Stomach (tissue), 4 donors: ENCODE data around the gene CNN1.

Experiments
- EP300 ChIP-seq: sonication (generic); formaldehyde crosslinking; IDR thresholded peaks from one replicate; pipeline ENCODE4 v1.6.1; 2017; ENCODE audit warnings: antibody characterized with exemption
- POLR2A ChIP-seq, 4 donors: fragments of 450-650 bp; IDR thresholded peaks; one replicate each; pipeline ENCODE4 v1.6.1; 2016; ENCODE audit warnings: antibody characterized with exemption in 4 of 4, control low read depth in 2 of 4, mild to moderate bottlenecking in 1 of 4, moderate library complexity in 1 of 4
- POLR2AphosphoS5 ChIP-seq, 3 donors: sonication (generic); formaldehyde crosslinking; IDR thresholded peaks; one replicate each; pipeline ENCODE4 v1.6.1; 2016; ENCODE audit warnings: antibody characterized with exemption in 3 of 3
- TF ChIP-seq, protein P1 (sequence below), 7 experiments: fragments of 450-650 bp in 4 of 7; fragments of 200-600 bp in 3 of 7; sonication (generic) in 3 of 7; IDR thresholded peaks; one replicate each; pipeline ENCODE4 v1.5.1; 2016 to 2019; ENCODE audit warnings: antibody characterized with exemption in 7 of 7, control low read depth in 2 of 7, mild to moderate bottlenecking in 1 of 7

DNA sequence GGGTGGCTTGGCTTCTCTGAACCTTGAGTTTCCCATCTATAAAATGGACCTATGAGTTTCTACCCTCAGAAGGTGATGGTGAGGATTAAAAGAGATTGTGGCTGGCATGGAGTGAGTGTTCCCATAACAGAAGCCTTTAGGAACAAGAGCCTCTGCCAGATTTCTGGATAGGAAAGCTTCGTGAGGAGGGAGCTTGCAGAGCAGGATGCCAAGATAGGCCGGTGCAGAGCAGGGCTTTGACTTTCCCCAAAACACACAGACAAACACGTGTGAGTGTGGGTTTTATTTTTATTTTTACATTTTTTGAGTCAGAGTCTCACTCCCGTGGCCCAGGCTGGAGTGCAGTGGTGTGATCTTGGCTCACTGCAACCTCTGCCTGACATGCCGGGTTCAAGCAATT lies 3.7 kb upstream of the CNN1 start:
- TF ChIP-seq POLR2A (IDR thresholded peaks at IDR 0.05) (no peak), POLR2AphosphoS5 (IDR thresholded peaks at IDR 0.05) (no peak), EP300 (no peak)
- TF ChIP-seq, protein P1, sequence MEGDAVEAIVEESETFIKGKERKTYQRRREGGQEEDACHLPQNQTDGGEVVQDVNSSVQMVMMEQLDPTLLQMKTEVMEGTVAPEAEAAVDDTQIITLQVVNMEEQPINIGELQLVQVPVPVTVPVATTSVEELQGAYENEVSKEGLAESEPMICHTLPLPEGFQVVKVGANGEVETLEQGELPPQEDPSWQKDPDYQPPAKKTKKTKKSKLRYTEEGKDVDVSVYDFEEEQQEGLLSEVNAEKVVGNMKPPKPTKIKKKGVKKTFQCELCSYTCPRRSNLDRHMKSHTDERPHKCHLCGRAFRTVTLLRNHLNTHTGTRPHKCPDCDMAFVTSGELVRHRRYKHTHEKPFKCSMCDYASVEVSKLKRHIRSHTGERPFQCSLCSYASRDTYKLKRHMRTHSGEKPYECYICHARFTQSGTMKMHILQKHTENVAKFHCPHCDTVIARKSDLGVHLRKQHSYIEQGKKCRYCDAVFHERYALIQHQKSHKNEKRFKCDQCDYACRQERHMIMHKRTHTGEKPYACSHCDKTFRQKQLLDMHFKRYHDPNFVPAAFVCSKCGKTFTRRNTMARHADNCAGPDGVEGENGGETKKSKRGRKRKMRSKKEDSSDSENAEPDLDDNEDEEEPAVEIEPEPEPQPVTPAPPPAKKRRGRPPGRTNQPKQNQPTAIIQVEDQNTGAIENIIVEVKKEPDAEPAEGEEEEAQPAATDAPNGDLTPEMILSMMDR (IDR thresholded peaks at IDR 0.05): no peak
